CD4-positive, CD25-positive, alpha-beta regulatory T cell (primary cell): ENCODE measurements around the gene DDX6. TPM values are rescaled to one million over a fixed set of nuclear protein-coding genes. Genes with fewer than 3 reads are reported as not detected.
"Not testable (repeated sequence)": the region's sequence is repeated elsewhere in the genome, so short reads cannot be mapped to it uniquely, and the experiment has no call there.

ENCODE experiments used
- ATAC-seq, 2 donors: fragments of 150-1000 bp; cut with Tn5 transposase; one replicate each; pipeline ENCODE4 v1.10.0; 2021; ENCODE audit warnings: low read depth in 2 of 2, moderate number of reproducible peaks in 2 of 2, moderate library complexity in 1 of 2
- DNase-seq, 3 donors: peaks; one replicate each; pipeline versions ENCODE4 v3.0.0 to v3.0.0-alpha.2; 2012 to 2022; ENCODE audit warnings: mixed read lengths in 1 of 3
- H3K27ac ChIP-seq: one replicate; pipeline ENCODE4 v1.7.0; 2013; ENCODE audit warnings: mild to moderate bottlenecking, low read length; ENCODE audit not compliant: insufficient read depth, poor library complexity, severe bottlenecking
- H3K27me3 ChIP-seq: one replicate; pipeline ENCODE4 v1.7.0; 2013; ENCODE audit warnings: low read length; ENCODE audit not compliant: control insufficient read depth, insufficient read depth
- H3K36me3 ChIP-seq: one replicate; pipeline ENCODE4 v1.7.0; 2013; ENCODE audit warnings: mild to moderate bottlenecking, low read length, moderate library complexity; ENCODE audit not compliant: control insufficient read depth, insufficient read depth
- H3K4me1 ChIP-seq: 2 replicates; pipeline ENCODE4 v1.7.0; 2013; ENCODE audit warnings: mild to moderate bottlenecking, low read length; ENCODE audit not compliant: insufficient read depth, control insufficient read depth, poor library complexity, severe bottlenecking
- H3K4me3 ChIP-seq: one replicate; pipeline ENCODE4 v1.7.0; 2013; ENCODE audit warnings: low read depth, mild to moderate bottlenecking, low read length, moderate library complexity
- H3K9me3 ChIP-seq, 2 experiments: 1 replicate in 1 of 2; 2 replicates in 1 of 2; pipeline ENCODE4 v1.7.0; 2013; ENCODE audit warnings: low read length in 2 of 2, mild to moderate bottlenecking in 1 of 2, moderate library complexity in 1 of 2; ENCODE audit not compliant: control insufficient read depth in 2 of 2
- H3K27ac Mint-ChIP-seq, 3 donors: one replicate each; pipeline ENCODE4 v1.8.0; 2020 to 2022; ENCODE audit warnings: mild to moderate bottlenecking in 3 of 3, mixed read lengths in 3 of 3, moderate library complexity in 2 of 3
- H3K27me3 Mint-ChIP-seq: one replicate; pipeline ENCODE4 v1.8.0; 2022; ENCODE audit warnings: mild to moderate bottlenecking, mixed read lengths
- H3K36me3 Mint-ChIP-seq: one replicate; pipeline ENCODE4 v1.8.0; 2020; ENCODE audit warnings: mixed read lengths
- H3K4me1 Mint-ChIP-seq, 4 donors: one replicate each; pipeline ENCODE4 v1.8.0; 2020 to 2022; ENCODE audit warnings: mixed read lengths in 4 of 4, mild to moderate bottlenecking in 1 of 4
- H3K4me3 Mint-ChIP-seq, 4 donors: one replicate each; pipeline ENCODE4 v1.8.0; 2020 to 2022; ENCODE audit warnings: mild to moderate bottlenecking in 4 of 4, mixed read lengths in 4 of 4, moderate library complexity in 3 of 4
- H3K9me3 Mint-ChIP-seq, 7 donors: one replicate each; pipeline ENCODE4 v1.8.0; 2020 to 2022; ENCODE audit warnings: mixed read lengths in 7 of 7, mild to moderate bottlenecking in 3 of 7, moderate library complexity in 2 of 7
- polyA plus RNA-seq, 4 donors: library from polyadenylated mRNA; unstranded; fragments of 300-500 nt; fragmentation: Illumina TruSeq; gene quantifications; one replicate each; pipeline ENCODE4 v1.2.3, GENCODE V29; 2021
- total RNA-seq: library from RNA; stranded (reverse); gene quantifications from one replicate; pipeline ENCODE4 v1.2.3, GENCODE V29; 2022

Gene DDX6
- total and polyA plus RNA-seq, 5 donors from 2014 or later, result 79.0 to 293 (median 100.0) TPM

DNA sequence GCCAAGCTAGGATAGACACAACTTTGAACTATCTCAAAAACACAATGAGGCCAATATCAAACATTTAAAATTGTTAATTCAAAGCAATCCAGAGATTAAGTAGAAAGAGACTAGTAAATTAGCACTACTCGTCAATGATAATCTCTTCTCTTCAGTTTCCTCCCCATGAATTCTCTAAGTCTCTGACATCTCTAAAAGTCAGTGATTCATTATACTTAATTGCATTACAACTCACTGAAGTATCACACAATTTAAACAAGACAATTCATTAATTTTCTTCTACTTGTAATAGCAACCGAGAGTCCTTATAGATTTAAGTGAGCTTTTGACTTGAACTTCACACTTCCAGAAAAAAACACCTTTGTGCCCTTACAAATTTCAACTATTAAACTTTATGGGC, 4.3 kb downstream of the DDX6 start:
- Histone ChIP-seq H3K27me3 (no peaks in the 10 kb centered on the region), H3K9me3 (no peaks in the 10 kb centered on the region), H3K4me1 (peaks cover 58% of the 10 kb centered on the region), H3K36me3 (peaks cover 35% of the 10 kb centered on the region), H3K4me3 (peak overlapping the region; percentile 85), H3K27ac (peak overlapping the region; percentile 61)
- no peak for ATAC-seq
- Mint-ChIP-seq H3K27ac (peak overlapping the region; percentile 60 to 71 (median 62)), H3K27me3 (peaks cover 12% of the 10 kb centered on the region), H3K4me3 (peak overlapping the region; percentile 69 to 96 (median 93)), H3K36me3 (peaks cover 23% of the 10 kb centered on the region), H3K9me3 (no peaks in the 10 kb centered on the region), H3K4me1 (peaks cover 17 to 68% (median 41%) of the 10 kb centered on the region in 4 donors)
- no peak for DNase-seq

DNA sequence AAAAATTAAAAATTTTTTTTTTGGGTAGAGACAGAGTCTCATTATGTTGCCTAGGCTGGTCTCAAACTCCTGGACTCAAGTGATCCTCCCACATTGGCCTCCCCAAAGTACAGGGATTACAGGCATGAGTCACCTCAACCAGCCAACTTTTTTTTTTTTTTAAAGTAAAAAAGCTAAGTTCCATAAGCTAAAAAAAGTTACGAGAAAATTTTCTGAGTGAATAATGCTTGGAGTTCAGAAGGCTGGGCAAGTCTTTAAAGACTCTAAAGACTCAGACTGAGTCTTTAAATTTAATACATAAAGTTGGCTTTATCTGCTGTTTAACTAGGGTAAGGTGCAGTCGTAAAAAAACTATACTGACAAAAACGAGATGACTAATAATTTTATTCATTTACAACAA, 5.6 kb downstream of the DDX6 start:
- Mint-ChIP-seq H3K27ac (peak overlapping the region in 1 of 3 donors; percentile 48), H3K4me1 (peaks cover 17 to 80% (median 43%) of the 10 kb centered on the region in 4 donors), H3K9me3 (no peaks in the 10 kb centered on the region), H3K4me3 (peak overlapping the region; percentile 69 to 96 (median 93)), H3K36me3 (peaks cover 22% of the 10 kb centered on the region), H3K27me3 (peaks cover 9% of the 10 kb centered on the region)
- Histone ChIP-seq H3K4me3 (peak overlapping the region; percentile 85), H3K27ac (peak overlapping the region; percentile 58), H3K9me3 (no peaks in the 10 kb centered on the region), H3K4me1 (peaks cover 65% of the 10 kb centered on the region), H3K36me3 (peaks cover 43% of the 10 kb centered on the region), H3K27me3 (no peaks in the 10 kb centered on the region)
- ATAC-seq (no peak), DNase-seq (no peak)

DNA sequence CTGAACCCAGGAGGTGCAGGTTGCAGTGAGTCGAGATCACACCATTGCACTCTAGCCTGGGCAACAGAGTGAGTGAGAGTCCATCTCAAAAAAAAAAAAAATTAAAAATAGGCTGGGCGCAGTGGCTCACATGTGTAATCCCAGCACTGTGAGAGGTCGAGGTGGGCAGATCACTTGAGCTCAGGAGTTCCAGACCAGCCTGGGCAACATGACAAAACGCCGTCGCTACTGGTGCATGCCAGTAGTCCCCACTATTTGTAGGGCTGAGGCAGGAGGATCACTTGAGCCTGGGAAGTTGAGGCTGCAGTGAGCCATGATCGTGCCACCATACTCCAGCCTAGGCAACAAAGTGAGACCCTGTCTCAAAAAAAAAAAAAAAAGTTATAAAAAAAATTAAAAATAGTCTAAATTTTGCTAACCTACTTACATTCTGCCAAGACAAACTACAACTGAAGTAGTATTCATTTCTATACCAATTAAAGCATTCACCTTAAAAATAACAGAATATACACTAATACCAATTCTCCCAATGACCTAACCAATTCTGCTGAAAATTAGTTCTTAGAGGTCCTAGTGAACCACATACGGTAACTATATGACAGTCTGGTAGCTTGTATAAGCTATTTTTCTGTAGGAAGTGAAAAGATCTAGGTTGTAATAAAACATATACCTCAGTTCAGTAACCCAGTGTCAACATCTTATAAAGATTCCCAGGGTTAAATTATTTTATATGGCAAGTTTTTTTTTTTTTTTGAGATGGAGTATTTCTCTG, 7.1 kb downstream of the DDX6 start:
- peak overlapping the region in 1 of 3 donors; percentile 31 for H3K27ac Mint-ChIP-seq
- H3K9me3 ChIP-seq, result no peaks in the 10 kb centered on the region
- ATAC-seq (no peak), DNase-seq (no peak)
- H3K27me3 Mint-ChIP-seq, result no peaks in the 10 kb centered on the region
- H3K36me3 ChIP-seq, result peaks cover 57% of the 10 kb centered on the region
- H3K9me3 Mint-ChIP-seq, result no peaks in the 10 kb centered on the region
- H3K4me1 ChIP-seq, result peaks cover 65% of the 10 kb centered on the region
- H3K4me3 ChIP-seq, result peak overlapping the region; percentile 47
- peak overlapping the region; percentile 47 to 70 (median 64) for H3K4me3 Mint-ChIP-seq
- H3K36me3 Mint-ChIP-seq, result peaks cover 26% of the 10 kb centered on the region
- H3K4me1 Mint-ChIP-seq, result peaks cover 17 to 88% (median 39%) of the 10 kb centered on the region in 4 donors
- H3K27ac ChIP-seq, result no peak overlapping the region
- no peaks in the 10 kb centered on the region for H3K27me3 ChIP-seq

DNA sequence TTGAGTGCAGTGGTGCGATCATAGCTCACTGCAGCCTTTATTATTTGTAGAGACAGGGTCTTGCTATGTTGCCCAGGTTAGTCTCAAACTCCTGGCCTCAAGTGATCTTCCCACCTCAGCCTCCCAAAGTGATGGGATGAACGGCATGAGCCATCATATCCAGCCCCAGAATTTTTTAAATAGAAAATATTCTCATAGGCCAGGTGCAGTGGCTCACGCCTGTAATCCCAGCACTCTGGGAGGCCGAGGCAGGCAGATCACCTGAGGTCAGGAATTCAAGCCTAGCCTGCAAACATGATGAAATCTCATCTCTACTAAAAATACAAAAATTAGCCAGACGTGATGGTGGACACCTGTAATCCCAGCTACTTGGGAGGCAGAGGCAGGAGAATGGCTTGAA, 7.6 kb downstream of the DDX6 start:
- H3K4me3 ChIP-seq, result peak overlapping the region; percentile 48
- not testable (repeated sequence) for H3K9me3 Mint-ChIP-seq, H3K27me3 Mint-ChIP-seq, ATAC-seq, DNase-seq, H3K27me3 ChIP-seq, H3K9me3 ChIP-seq
- H3K4me3 Mint-ChIP-seq, result peak overlapping the region in 2 of 4 donors; percentile 63 to 79
- H3K4me1 Mint-ChIP-seq, result peaks cover 20 to 88% (median 43%) of the 10 kb centered on the region in 4 donors
- peak overlapping the region; percentile 29 for H3K27ac ChIP-seq
- H3K27ac Mint-ChIP-seq, result peak overlapping the region in 1 of 3 donors; percentile 11
- peaks cover 30% of the 10 kb centered on the region for H3K36me3 Mint-ChIP-seq
- H3K4me1 ChIP-seq, result peaks cover 62% of the 10 kb centered on the region
- peaks cover 62% of the 10 kb centered on the region for H3K36me3 ChIP-seq

DNA sequence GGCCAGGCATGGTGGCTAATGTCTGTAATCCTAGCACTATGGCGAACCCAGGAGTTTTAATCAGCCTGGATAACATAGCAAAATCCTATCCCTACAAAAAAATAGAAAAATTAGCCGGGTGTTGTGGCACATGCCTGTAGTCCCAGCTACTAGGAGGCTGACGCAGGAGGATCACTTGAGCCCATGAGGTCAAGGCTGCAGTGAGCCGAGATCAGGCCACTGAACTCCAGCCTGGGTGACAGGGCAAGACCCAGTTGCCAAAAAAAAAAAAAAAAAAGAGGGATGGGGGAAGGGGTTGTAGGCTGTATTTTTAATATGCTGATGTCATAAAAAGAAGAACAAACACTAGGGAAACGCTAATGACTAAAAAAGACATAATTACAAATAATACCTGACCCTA, 12.1 kb downstream of the DDX6 start:
- H3K27me3 Mint-ChIP-seq, result no peaks in the 10 kb centered on the region
- H3K4me3 ChIP-seq, result no peak overlapping the region
- H3K36me3 ChIP-seq, result peaks cover 83% of the 10 kb centered on the region
- H3K27ac ChIP-seq, result no peak overlapping the region
- ATAC-seq, result no peak
- no peaks in the 10 kb centered on the region for H3K9me3 Mint-ChIP-seq
- no peaks in the 10 kb centered on the region for H3K27me3 ChIP-seq
- no peak for DNase-seq
- no peaks in the 10 kb centered on the region for H3K9me3 ChIP-seq
- H3K4me1 Mint-ChIP-seq, result peaks cover 37 to 90% (median 55%) of the 10 kb centered on the region in 4 donors
- H3K36me3 Mint-ChIP-seq, result peaks cover 34% of the 10 kb centered on the region
- H3K27ac Mint-ChIP-seq, result peak overlapping the region in 1 of 3 donors; percentile 4
- H3K4me3 Mint-ChIP-seq, result peak overlapping the region in 2 of 4 donors; percentile 32 to 76
- peaks cover 67% of the 10 kb centered on the region for H3K4me1 ChIP-seq

DNA sequence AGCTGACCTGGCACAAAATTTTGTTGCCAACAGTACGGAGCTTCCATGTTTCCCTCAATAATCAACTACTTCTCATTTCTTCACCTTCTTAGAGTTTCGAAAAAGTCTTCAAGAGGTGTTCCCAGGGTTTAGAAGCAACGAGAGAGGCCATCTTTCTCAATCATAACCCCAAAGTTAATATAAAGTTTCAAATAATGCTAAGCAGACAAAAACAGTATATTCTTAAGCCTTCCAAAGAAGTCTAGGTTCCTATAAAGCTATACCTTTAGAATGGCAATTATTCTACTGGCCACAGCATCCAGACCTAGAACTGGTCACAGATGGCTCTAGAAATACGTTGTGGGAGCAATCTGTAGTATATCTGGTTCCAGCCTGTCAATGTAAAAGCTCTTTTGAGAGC, 16.9 kb downstream of the DDX6 start:
- Mint-ChIP-seq H3K4me3 (peak overlapping the region; percentile 7 to 79 (median 43)), H3K4me1 (peaks cover 53 to 96% (median 74%) of the 10 kb centered on the region in 4 donors), H3K27me3 (no peaks in the 10 kb centered on the region), H3K9me3 (no peaks in the 10 kb centered on the region), H3K36me3 (peaks cover 45% of the 10 kb centered on the region), H3K27ac (peak overlapping the region in 1 of 3 donors; percentile 81)
- Histone ChIP-seq H3K9me3 (no peaks in the 10 kb centered on the region), H3K4me3 (peak overlapping the region; percentile 5), H3K27ac (no peak overlapping the region), H3K27me3 (no peaks in the 10 kb centered on the region), H3K36me3 (peaks cover 83% of the 10 kb centered on the region), H3K4me1 (peaks cover 83% of the 10 kb centered on the region)
- no peak for ATAC-seq
- DNase-seq, result no peak

DNA sequence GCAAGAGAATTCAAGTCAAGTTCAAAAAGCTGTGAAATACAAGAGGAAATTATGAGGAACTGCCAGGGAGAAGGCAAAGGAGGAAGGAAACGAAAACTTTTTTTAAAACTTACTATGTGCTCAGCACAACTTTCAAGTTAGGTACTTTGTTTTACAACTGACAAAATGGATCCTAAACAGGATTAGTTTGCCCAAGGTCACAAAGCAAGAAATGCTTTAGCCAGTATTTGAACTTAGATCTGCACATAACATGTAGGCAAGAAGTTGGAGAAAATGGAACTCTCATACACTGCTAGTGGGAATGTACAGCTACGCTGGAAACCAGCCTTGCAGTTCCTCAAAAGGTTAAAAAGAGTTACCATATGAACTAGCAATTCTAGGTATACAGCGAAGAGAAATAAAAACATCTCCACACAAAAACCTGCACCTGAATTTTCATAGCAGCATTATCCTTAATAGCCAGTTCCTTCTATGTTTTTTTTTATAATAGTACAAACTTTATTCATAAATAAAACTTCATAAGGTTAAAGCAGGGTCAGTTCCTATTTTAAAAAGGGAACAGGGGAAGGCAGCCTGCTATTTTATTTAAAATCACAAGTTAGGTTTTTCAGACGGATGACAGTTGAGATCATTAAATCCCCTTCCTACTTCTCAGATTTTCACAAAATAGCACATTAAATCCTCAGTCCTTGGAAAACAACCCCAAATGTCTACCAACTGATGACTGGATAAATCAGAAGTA, 19.2 kb downstream of the DDX6 start:
- H3K4me3 ChIP-seq, result peak overlapping the region; percentile 51
- DNase-seq (no peak), ATAC-seq (no peak)
- no peaks in the 10 kb centered on the region for H3K9me3 ChIP-seq
- H3K4me1 ChIP-seq, result peaks cover 82% of the 10 kb centered on the region
- no peaks in the 10 kb centered on the region for H3K27me3 ChIP-seq
- Mint-ChIP-seq H3K27me3 (no peaks in the 10 kb centered on the region), H3K4me1 (peaks cover 50 to 97% (median 67%) of the 10 kb centered on the region in 4 donors), H3K4me3 (peak overlapping the region; percentile 46 to 79 (median 65)), H3K9me3 (no peaks in the 10 kb centered on the region), H3K36me3 (peaks cover 47% of the 10 kb centered on the region), H3K27ac (peak overlapping the region; percentile 32 to 81 (median 80))
- H3K36me3 ChIP-seq, result peaks cover 80% of the 10 kb centered on the region
- no peak overlapping the region for H3K27ac ChIP-seq
